Suprapubic skin (tissue), 4 donors: ENCODE data around the gene PNLIPRP1. TPM values are rescaled to one million over a fixed set of nuclear protein-coding genes. Genes with fewer than 3 reads are reported as not detected.

ENCODE experiments used
- DNase-seq, 2 donors: peaks; one replicate each; pipeline ENCODE4 v3.0.0-alpha.2; 2019; ENCODE audit warnings: low spot score in 2 of 2
- H3K27ac ChIP-seq: fragments of 200-600 bp; sonication (generic); one replicate; pipeline ENCODE4 v1.5.1; 2019
- H3K27me3 ChIP-seq: fragments of 200-600 bp; sonication (generic); one replicate; pipeline ENCODE4 v1.5.1; 2019
- H3K36me3 ChIP-seq: fragments of 200-600 bp; sonication (generic); one replicate; pipeline ENCODE4 v1.5.1; 2019
- H3K4me1 ChIP-seq: fragments of 200-600 bp; sonication (generic); one replicate; pipeline ENCODE4 v1.5.1; 2019
- H3K4me3 ChIP-seq: fragments of 200-600 bp; sonication (generic); one replicate; pipeline ENCODE4 v1.5.1; 2019; ENCODE audit warnings: mild to moderate bottlenecking
- H3K9me3 ChIP-seq: fragments of 200-600 bp; sonication (generic); one replicate; pipeline ENCODE4 v1.5.1; 2019
- CTCF ChIP-seq, 2 donors: fragments of 200-600 bp in 1 of 2; fragments of 450-650 bp in 1 of 2; sonication (generic) in 1 of 2; IDR thresholded peaks; one replicate each; pipeline ENCODE4 v1.5.1; 2016 to 2019; ENCODE audit warnings: antibody characterized with exemption in 2 of 2, mild to moderate bottlenecking in 1 of 2, moderate library complexity in 1 of 2
- EP300 ChIP-seq: sonication (generic); formaldehyde crosslinking; IDR thresholded peaks from one replicate; pipeline ENCODE4 v1.6.1; 2017; ENCODE audit warnings: antibody characterized with exemption
- POLR2A ChIP-seq, 2 donors: fragments of 450-650 bp; IDR thresholded peaks; one replicate each; pipeline ENCODE4 v1.6.1; 2017; ENCODE audit warnings: antibody characterized with exemption in 2 of 2, mild to moderate bottlenecking in 2 of 2, moderate library complexity in 2 of 2
- POLR2AphosphoS5 ChIP-seq, 3 donors: sonication (generic); formaldehyde crosslinking; IDR thresholded peaks; one replicate each; pipeline ENCODE4 v1.6.1; 2017; ENCODE audit warnings: antibody characterized with exemption in 3 of 3
- WGBS: methylation state at CpG from one replicate; pipeline ENCODE4 v1.1.5; 2018; 5-methylcytosine and 5-hydroxymethylcytosine counted together
- total RNA-seq, 4 donors: library from RNA; depleted of rRNA; stranded (reverse); fragments of >200 nt; gene quantifications; one replicate each; pipeline ENCODE4 v1.1.0, GENCODE V29; 2016

Gene PNLIPRP1
- total RNA-seq, 4 donors from 2014 or later: not detected

GRCh38 chr10:116566932-116567331 is 23.8 kb upstream of the PNLIPRP1 start:
- Histone ChIP-seq H3K27ac (no peak overlapping the region), H3K27me3 (no peaks in the 10 kb centered on the region), H3K4me1 (no peaks in the 10 kb centered on the region), H3K36me3 (no peaks in the 10 kb centered on the region), H3K4me3 (no peak overlapping the region), H3K9me3 (no peaks in the 10 kb centered on the region)
- TF ChIP-seq POLR2AphosphoS5 (IDR thresholded peaks at IDR 0.05) (no peak), POLR2A (IDR thresholded peaks at IDR 0.05) (no peak), EP300 (no peak), CTCF (IDR thresholded peaks at IDR 0.05) (no peak)
- DNase-seq: no peak

- H3K27ac ChIP-seq: no peak overlapping the region
- no peaks in the 10 kb centered on the region for H3K9me3 ChIP-seq
- H3K36me3 ChIP-seq: no peaks in the 10 kb centered on the region
- 87% methylated on average over 3 of the region's 3 CpGs for WGBS
- DNase-seq: no peak
- no peaks in the 10 kb centered on the region for H3K27me3 ChIP-seq
- TF ChIP-seq POLR2AphosphoS5 (IDR thresholded peaks at IDR 0.05) (no peak), EP300 (no peak), POLR2A (IDR thresholded peaks at IDR 0.05) (no peak), CTCF (IDR thresholded peaks at IDR 0.05) (no peak)
- H3K4me1 ChIP-seq: no peaks in the 10 kb centered on the region
- no peak overlapping the region for H3K4me3 ChIP-seq
Observed at GRCh38 chr10:116567335-116567734, 23.4 kb upstream of the PNLIPRP1 start.

DNA sequence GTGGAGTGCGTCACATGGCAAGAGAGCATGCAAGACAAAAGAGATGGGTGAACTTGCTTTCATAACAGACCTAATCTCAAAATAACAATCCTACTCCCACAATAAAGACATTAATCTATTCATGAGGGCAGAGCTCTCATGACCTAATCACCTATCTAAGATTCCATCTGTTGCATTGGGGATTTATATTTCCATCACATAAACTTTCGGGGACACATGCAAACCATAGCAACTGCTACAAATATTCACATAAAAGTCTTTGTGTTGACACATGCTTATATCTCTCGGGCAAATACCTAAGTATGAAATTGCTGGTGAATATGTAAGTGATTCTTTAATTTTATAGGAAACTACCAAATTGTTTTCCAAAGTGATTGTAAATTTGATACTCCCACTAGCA is 16.0 kb upstream of the PNLIPRP1 start:
- Histone ChIP-seq H3K9me3 (no peaks in the 10 kb centered on the region), H3K4me1 (no peaks in the 10 kb centered on the region), H3K4me3 (no peak overlapping the region), H3K27me3 (no peaks in the 10 kb centered on the region), H3K27ac (no peak overlapping the region), H3K36me3 (no peaks in the 10 kb centered on the region)
- no peak for DNase-seq
- 74% methylated on average over 3 of the region's 3 CpGs for WGBS
- no peak for TF ChIP-seq POLR2A (IDR thresholded peaks at IDR 0.05)
- no peak for TF ChIP-seq CTCF (IDR thresholded peaks at IDR 0.05)
- no peak for TF ChIP-seq EP300
- TF ChIP-seq POLR2AphosphoS5 (IDR thresholded peaks at IDR 0.05): no peak

- Histone ChIP-seq H3K4me3 (no peak overlapping the region), H3K27ac (no peak overlapping the region), H3K9me3 (no peaks in the 10 kb centered on the region), H3K4me1 (no peaks in the 10 kb centered on the region), H3K36me3 (no peaks in the 10 kb centered on the region), H3K27me3 (no peaks in the 10 kb centered on the region)
- 92% methylated on average over 8 of the region's 8 CpGs for WGBS
- no peak for DNase-seq
- TF ChIP-seq POLR2AphosphoS5 (IDR thresholded peaks at IDR 0.05) (no peak), CTCF (IDR thresholded peaks at IDR 0.05) (no peak), POLR2A (IDR thresholded peaks at IDR 0.05) (no peak), EP300 (no peak)
Observed at GRCh38 chr10:116587878-116588591, 2.7 kb upstream of the PNLIPRP1 start.

GRCh38 chr10:116588995-116589394 is 1.8 kb upstream of the PNLIPRP1 start:
- Histone ChIP-seq H3K27me3 (no peaks in the 10 kb centered on the region), H3K9me3 (no peaks in the 10 kb centered on the region), H3K4me1 (no peaks in the 10 kb centered on the region), H3K36me3 (no peaks in the 10 kb centered on the region), H3K27ac (no peak overlapping the region), H3K4me3 (no peak overlapping the region)
- TF ChIP-seq CTCF (IDR thresholded peaks at IDR 0.05): no peak
- no peak for TF ChIP-seq POLR2A (IDR thresholded peaks at IDR 0.05)
- no peak for TF ChIP-seq POLR2AphosphoS5 (IDR thresholded peaks at IDR 0.05)
- TF ChIP-seq EP300: no peak
- no peak for DNase-seq
- WGBS: 94% methylated on average over 2 of the region's 2 CpGs
